GM23338 (cell line): ENCODE results near the gene TMEM114. TPM values are rescaled to one million over a fixed set of nuclear protein-coding genes. Genes with fewer than 3 reads are reported as not detected.
A peak's percentile ranks its signal among the peaks of the same experiment; 100 is the strongest.
"Not testable (repeated sequence)": the region's sequence is repeated elsewhere in the genome, so short reads cannot be mapped to it uniquely, and the experiment has no call there.

Experiments
- ATAC-seq: fragments of 200-7000 bp; cut with Tn5 transposase; 3 replicates; pipeline ENCODE4 v1.9.1; 2020
- DNase-seq: peaks from one replicate; pipeline ENCODE4 v3.0.0-alpha.2; 2015; ENCODE audit warnings: low spot score
- H2AFZ ChIP-seq: fragments of 200-600 bp; sonication (generic); 2 replicates; pipeline ENCODE4 v1.8.0; 2016; ENCODE audit warnings: antibody characterized with exemption, mild to moderate bottlenecking, moderate library complexity
- H3F3A ChIP-seq: fragments of 200-600 bp; sonication (generic); replicated peaks from 2 replicates; pipeline ENCODE4 v1.8.0; 2017; ENCODE audit warnings: antibody characterized with exemption, mixed run types, low read depth
- H3K27ac ChIP-seq: fragments of 200-600 bp; sonication (generic); 2 replicates; pipeline ENCODE4 v1.6.1; 2016; ENCODE audit warnings: low read depth
- H3K27me3 ChIP-seq: fragments of 200-600 bp; sonication (generic); 2 replicates; pipeline ENCODE4 v1.8.0; 2016; ENCODE audit warnings: mild to moderate bottlenecking, mixed run types, moderate library complexity; ENCODE audit not compliant: insufficient read depth
- H3K36me3 ChIP-seq: fragments of 200-600 bp; sonication (generic); 2 replicates; pipeline ENCODE4 v1.8.0; 2016; ENCODE audit warnings: mild to moderate bottlenecking; ENCODE audit not compliant: insufficient read depth
- H3K4me1 ChIP-seq: fragments of 200-600 bp; sonication (generic); 2 replicates; pipeline ENCODE4 v1.8.0; 2016; ENCODE audit warnings: mild to moderate bottlenecking, moderate library complexity; ENCODE audit not compliant: insufficient read depth
- H3K4me2 ChIP-seq: fragments of 200-600 bp; sonication (generic); 2 replicates; pipeline ENCODE4 v1.7.1; 2017; ENCODE audit warnings: mixed run types
- H3K4me3 ChIP-seq: fragments of 200-600 bp; sonication (generic); 2 replicates; pipeline ENCODE4 v1.6.1; 2016; ENCODE audit warnings: mixed run types
- H3K79me2 ChIP-seq: fragments of 200-600 bp; sonication (generic); replicated peaks from 2 replicates; pipeline ENCODE4 v1.8.0; 2017; ENCODE audit warnings: mild to moderate bottlenecking; ENCODE audit not compliant: insufficient read depth
- H3K9me2 ChIP-seq: fragments of 200-600 bp; sonication (generic); 2 replicates; pipeline ENCODE4 v1.8.0; 2017; ENCODE audit not compliant: insufficient read depth
- H4K20me1 ChIP-seq: fragments of 200-600 bp; sonication (generic); replicated peaks from 2 replicates; pipeline ENCODE4 v1.8.0; 2017; ENCODE audit warnings: mild to moderate bottlenecking; ENCODE audit not compliant: insufficient read depth
- H3K27ac Mint-ChIP-seq: 2 replicates; pipeline ENCODE4 v1.8.0; 2020; ENCODE audit warnings: inconsistent platforms, mild to moderate bottlenecking, moderate library complexity, mixed read lengths
- H3K27me3 Mint-ChIP-seq: 3 replicates; pipeline ENCODE4 v1.8.0; 2022; ENCODE audit warnings: low read depth, mild to moderate bottlenecking, moderate library complexity, mixed read lengths, inconsistent platforms; ENCODE audit not compliant: insufficient read depth, poor library complexity
- H3K36me3 Mint-ChIP-seq: 3 replicates; pipeline ENCODE4 v1.8.0; 2021; ENCODE audit warnings: low read depth, mild to moderate bottlenecking, inconsistent platforms, moderate library complexity, mixed read lengths
- H3K4me1 Mint-ChIP-seq: 3 replicates; pipeline ENCODE4 v1.8.0; 2020; ENCODE audit warnings: mild to moderate bottlenecking, inconsistent platforms, mixed read lengths
- H3K4me3 Mint-ChIP-seq: 3 replicates; pipeline ENCODE4 v1.8.0; 2021; ENCODE audit warnings: moderate library complexity, mild to moderate bottlenecking, inconsistent platforms, mixed read lengths
- H3K9me3 Mint-ChIP-seq: 3 replicates; pipeline ENCODE4 v1.8.0; 2020; ENCODE audit warnings: moderate library complexity, mild to moderate bottlenecking, inconsistent platforms, mixed read lengths
- CREB1 ChIP-seq: fragments of 250-450 bp; sonication (Bioruptor Pico); IDR thresholded peaks from 2 replicates; pipeline ENCODE4 v1.5.0; 2020; ENCODE audit warnings: low read depth, mild to moderate bottlenecking, moderate library complexity
- ETS1 ChIP-seq: IDR thresholded peaks from 2 replicates; pipeline ENCODE4 v1.6.1; 2016; ENCODE audit warnings: antibody characterized with exemption
- EZH2 ChIP-seq: fragments of 200-600 bp; sonication (generic); IDR thresholded peaks from one replicate; pipeline ENCODE4 v1.8.0; 2017; ENCODE audit warnings: antibody characterized with exemption, mild to moderate bottlenecking, low read depth; ENCODE audit not compliant: unreplicated experiment
- EZH2phosphoT487 ChIP-seq: fragments of 200-600 bp; sonication (generic); IDR thresholded peaks from one replicate; pipeline ENCODE4 v1.8.1; 2018; ENCODE audit warnings: antibody characterized with exemption; ENCODE audit not compliant: unreplicated experiment
- JUNB ChIP-seq: IDR thresholded peaks from one replicate; pipeline ENCODE4 v1.6.1; 2016; ENCODE audit warnings: antibody characterized with exemption; ENCODE audit not compliant: unreplicated experiment
- NANOG ChIP-seq: IDR thresholded peaks from 2 replicates; pipeline ENCODE4 v1.6.1; 2016; ENCODE audit warnings: antibody characterized with exemption, borderline replicate concordance
- STAT1 ChIP-seq: IDR thresholded peaks from one replicate; pipeline ENCODE4 v1.6.1; 2016; ENCODE audit warnings: antibody characterized with exemption; ENCODE audit not compliant: unreplicated experiment
- ZNF114 ChIP-seq: fragments of 250-450 bp; sonication (Bioruptor Pico); IDR thresholded peaks from 2 replicates; pipeline ENCODE4 v1.5.0; 2020; ENCODE audit warnings: mild to moderate bottlenecking, moderate library complexity
- ZNF331 ChIP-seq: fragments of 250-450 bp; sonication (Bioruptor Pico); IDR thresholded peaks from 2 replicates; pipeline ENCODE4 v1.5.0; 2020; ENCODE audit warnings: low read depth, mild to moderate bottlenecking, moderate library complexity
- polyA plus RNA-seq: library from polyadenylated mRNA; unstranded; fragments of >200 nt; fragmentation: Nextera tagmentation; extraction: Ambion mirVana; gene quantifications from 2 replicates; pipeline ENCODE4 v1.2.1, GENCODE V29; 2016
- total RNA-seq: library from RNA; depleted of rRNA; stranded (reverse); fragments of >200 nt; shearing (Covaris generic); gene quantifications from 2 replicates; pipeline ENCODE4 v1.2.3, GENCODE V29; 2014
- TF ChIP-seq, protein P1 (sequence below): IDR thresholded peaks from one replicate; pipeline ENCODE4 v1.6.1; 2018; ENCODE audit warnings: antibody characterized with exemption; ENCODE audit not compliant: unreplicated experiment
- TF ChIP-seq, protein P2 (sequence below), 2 experiments: fragments of 200-600 bp in 1 of 2; sonication (generic) in 1 of 2; conservative IDR thresholded peaks; 2 replicates each; pipeline versions ENCODE4 v1.5.1 to v1.6.1; 2016 to 2017; ENCODE audit warnings: antibody characterized with exemption in 2 of 2, low read depth in 2 of 2, mild to moderate bottlenecking in 2 of 2, moderate library complexity in 1 of 2

TMEM114 gene
- total and polyA plus RNA-seq, 2 experiments from 2014 or later, result 0.47 to 0.52 TPM

GRCh38 chr16:8564934-8565345 is 25.4 kb downstream of the TMEM114 start:
- H3K4me3 ChIP-seq, result peak overlapping the region; percentile 29; the same call in 1 of the 2 replicates

GRCh38 chr16:8563944-8564540 is 26.3 kb downstream of the TMEM114 start:
- H3K27me3 ChIP-seq, H3K4me3 Mint-ChIP-seq, H3K36me3 ChIP-seq, H3K27ac ChIP-seq, H3K36me3 Mint-ChIP-seq, H3K9me3 Mint-ChIP-seq, DNase-seq, H2AFZ ChIP-seq, ATAC-seq, H3K27ac Mint-ChIP-seq, H3K9me2 ChIP-seq, H3K27me3 Mint-ChIP-seq, H3K79me2 ChIP-seq, H3K4me3 ChIP-seq, H3K4me2 ChIP-seq, H3K4me1 ChIP-seq, H4K20me1 ChIP-seq: not testable (repeated sequence)
- peaks cover 11% of the 10 kb centered on the region for H3K4me1 Mint-ChIP-seq
- H3F3A ChIP-seq, result peaks cover 13% of the 10 kb centered on the region

More at GRCh38 chr16:8564934-8565345, 25.4 kb downstream of the TMEM114 start:
- no peak overlapping the region for H2AFZ ChIP-seq
- Mint-ChIP-seq H3K36me3 (no peaks in the 10 kb centered on the region; the same call in 2 of the 3 replicates), H3K27ac (no peak overlapping the region), H3K4me3 (no peak overlapping the region), H3K9me3 (peaks cover 3% of the 10 kb centered on the region; the same call in 2 of the 3 replicates), H3K27me3 (peaks cover 6% of the 10 kb centered on the region), H3K4me1 (peaks cover 14% of the 10 kb centered on the region)
- no peaks in the 10 kb centered on the region for H3K9me2 ChIP-seq
- no peaks in the 10 kb centered on the region for H4K20me1 ChIP-seq
- TF ChIP-seq JUNB (no peak), EZH2 (no peak), ZNF331 (CRISPR knock-in tag) (no peak), NANOG (no peak), STAT1 (no peak), CREB1 (CRISPR knock-in tag) (no peak), ETS1 (no peak), ZNF114 (no peak), EZH2phosphoT487 (no peak)
- TF ChIP-seq, protein P1, sequence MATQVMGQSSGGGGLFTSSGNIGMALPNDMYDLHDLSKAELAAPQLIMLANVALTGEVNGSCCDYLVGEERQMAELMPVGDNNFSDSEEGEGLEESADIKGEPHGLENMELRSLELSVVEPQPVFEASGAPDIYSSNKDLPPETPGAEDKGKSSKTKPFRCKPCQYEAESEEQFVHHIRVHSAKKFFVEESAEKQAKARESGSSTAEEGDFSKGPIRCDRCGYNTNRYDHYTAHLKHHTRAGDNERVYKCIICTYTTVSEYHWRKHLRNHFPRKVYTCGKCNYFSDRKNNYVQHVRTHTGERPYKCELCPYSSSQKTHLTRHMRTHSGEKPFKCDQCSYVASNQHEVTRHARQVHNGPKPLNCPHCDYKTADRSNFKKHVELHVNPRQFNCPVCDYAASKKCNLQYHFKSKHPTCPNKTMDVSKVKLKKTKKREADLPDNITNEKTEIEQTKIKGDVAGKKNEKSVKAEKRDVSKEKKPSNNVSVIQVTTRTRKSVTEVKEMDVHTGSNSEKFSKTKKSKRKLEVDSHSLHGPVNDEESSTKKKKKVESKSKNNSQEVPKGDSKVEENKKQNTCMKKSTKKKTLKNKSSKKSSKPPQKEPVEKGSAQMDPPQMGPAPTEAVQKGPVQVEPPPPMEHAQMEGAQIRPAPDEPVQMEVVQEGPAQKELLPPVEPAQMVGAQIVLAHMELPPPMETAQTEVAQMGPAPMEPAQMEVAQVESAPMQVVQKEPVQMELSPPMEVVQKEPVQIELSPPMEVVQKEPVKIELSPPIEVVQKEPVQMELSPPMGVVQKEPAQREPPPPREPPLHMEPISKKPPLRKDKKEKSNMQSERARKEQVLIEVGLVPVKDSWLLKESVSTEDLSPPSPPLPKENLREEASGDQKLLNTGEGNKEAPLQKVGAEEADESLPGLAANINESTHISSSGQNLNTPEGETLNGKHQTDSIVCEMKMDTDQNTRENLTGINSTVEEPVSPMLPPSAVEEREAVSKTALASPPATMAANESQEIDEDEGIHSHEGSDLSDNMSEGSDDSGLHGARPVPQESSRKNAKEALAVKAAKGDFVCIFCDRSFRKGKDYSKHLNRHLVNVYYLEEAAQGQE, result no peak
- TF ChIP-seq, protein P2, sequence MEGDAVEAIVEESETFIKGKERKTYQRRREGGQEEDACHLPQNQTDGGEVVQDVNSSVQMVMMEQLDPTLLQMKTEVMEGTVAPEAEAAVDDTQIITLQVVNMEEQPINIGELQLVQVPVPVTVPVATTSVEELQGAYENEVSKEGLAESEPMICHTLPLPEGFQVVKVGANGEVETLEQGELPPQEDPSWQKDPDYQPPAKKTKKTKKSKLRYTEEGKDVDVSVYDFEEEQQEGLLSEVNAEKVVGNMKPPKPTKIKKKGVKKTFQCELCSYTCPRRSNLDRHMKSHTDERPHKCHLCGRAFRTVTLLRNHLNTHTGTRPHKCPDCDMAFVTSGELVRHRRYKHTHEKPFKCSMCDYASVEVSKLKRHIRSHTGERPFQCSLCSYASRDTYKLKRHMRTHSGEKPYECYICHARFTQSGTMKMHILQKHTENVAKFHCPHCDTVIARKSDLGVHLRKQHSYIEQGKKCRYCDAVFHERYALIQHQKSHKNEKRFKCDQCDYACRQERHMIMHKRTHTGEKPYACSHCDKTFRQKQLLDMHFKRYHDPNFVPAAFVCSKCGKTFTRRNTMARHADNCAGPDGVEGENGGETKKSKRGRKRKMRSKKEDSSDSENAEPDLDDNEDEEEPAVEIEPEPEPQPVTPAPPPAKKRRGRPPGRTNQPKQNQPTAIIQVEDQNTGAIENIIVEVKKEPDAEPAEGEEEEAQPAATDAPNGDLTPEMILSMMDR (conservative IDR thresholded peaks at IDR 0.05; ENCODE audit: low read depth in 2 of 2), result no peak
- peaks cover 13% of the 10 kb centered on the region for H3F3A ChIP-seq
- H3K36me3 ChIP-seq, result no peaks in the 10 kb centered on the region
- no peak overlapping the region for H3K27ac ChIP-seq
- DNase-seq (no peak), ATAC-seq (no peak)
- peaks cover 6% of the 10 kb centered on the region for H3K4me1 ChIP-seq
- peak overlapping the region; percentile 52 for H3K4me2 ChIP-seq
- no peaks in the 10 kb centered on the region; the same call in 1 of the 2 replicates for H3K27me3 ChIP-seq
- H3K79me2 ChIP-seq, result no peaks in the 10 kb centered on the region
